CD8-positive, alpha-beta memory T cell (primary cell): ENCODE data around the gene F2R. TPM values are rescaled to one million over a fixed set of nuclear protein-coding genes. Genes with fewer than 3 reads are reported as not detected.
"Not testable (repeated sequence)": the region's sequence is repeated elsewhere in the genome, so short reads cannot be mapped to it uniquely, and the experiment has no call there.

Experiments used
- CTCF ChIA-PET: fragments of 350-600 bp; sonication (Branson Sonifier 250); formaldehyde crosslinking; loops from one replicate; lab custom pipeline; 2021; ENCODE audit warnings: antibody characterized with exemption; lab: Charles Lee
- POLR2A ChIA-PET: fragments of 350-600 bp; sonication (Branson Sonifier 250); formaldehyde crosslinking; loops from one replicate; lab custom pipeline; 2021; ENCODE audit warnings: antibody characterized with exemption; lab: Charles Lee
- DNase-seq, 5 donors: peaks; one replicate each; pipeline versions ENCODE4 v3.0.0 to v3.0.0-alpha.2; 2020 to 2022; ENCODE audit warnings: mixed read lengths in 1 of 5
- H3K27ac ChIP-seq: one replicate; pipeline ENCODE4 v1.7.0; 2013; ENCODE audit warnings: low read depth, mild to moderate bottlenecking, low read length, moderate library complexity
- H3K27me3 ChIP-seq: 2 replicates; pipeline ENCODE4 v1.7.0; 2013; ENCODE audit warnings: low read length, mild to moderate bottlenecking; ENCODE audit not compliant: insufficient read depth, poor library complexity, severe bottlenecking
- H3K36me3 ChIP-seq: 2 replicates; pipeline ENCODE4 v1.7.0; 2013; ENCODE audit warnings: mild to moderate bottlenecking, low read length, moderate library complexity; ENCODE audit not compliant: insufficient read depth
- H3K4me1 ChIP-seq: 2 replicates; pipeline ENCODE4 v1.7.0; 2013; ENCODE audit warnings: mild to moderate bottlenecking, low read length, moderate library complexity; ENCODE audit not compliant: insufficient read depth
- H3K4me3 ChIP-seq: 2 replicates; pipeline ENCODE4 v1.7.0; 2013; ENCODE audit warnings: mild to moderate bottlenecking, low read length
- H3K9me3 ChIP-seq: 2 replicates; pipeline ENCODE4 v1.7.0; 2013; ENCODE audit warnings: mild to moderate bottlenecking, low read length
- H3K27ac Mint-ChIP-seq, 8 donors: one replicate each; pipeline ENCODE4 v1.8.0; 2020 to 2021; ENCODE audit warnings: mixed read lengths in 8 of 8, mild to moderate bottlenecking in 6 of 8, inconsistent platforms in 3 of 8, moderate library complexity in 3 of 8
- H3K27me3 Mint-ChIP-seq, 2 donors: one replicate each; pipeline ENCODE4 v1.8.0; 2020 to 2021; ENCODE audit warnings: mixed read lengths in 2 of 2, mild to moderate bottlenecking in 1 of 2, moderate library complexity in 1 of 2
- H3K36me3 Mint-ChIP-seq, 3 donors: one replicate each; pipeline ENCODE4 v1.8.0; 2020 to 2021; ENCODE audit warnings: mixed read lengths in 3 of 3, inconsistent platforms in 1 of 3, mild to moderate bottlenecking in 1 of 3
- H3K4me1 Mint-ChIP-seq, 3 donors: one replicate each; pipeline ENCODE4 v1.8.0; 2020 to 2021; ENCODE audit warnings: mixed read lengths in 3 of 3, inconsistent platforms in 1 of 3, mild to moderate bottlenecking in 1 of 3
- H3K4me3 Mint-ChIP-seq, 7 donors: one replicate each; pipeline ENCODE4 v1.8.0; 2020 to 2021; ENCODE audit warnings: mixed read lengths in 7 of 7, mild to moderate bottlenecking in 6 of 7, moderate library complexity in 4 of 7, inconsistent platforms in 2 of 7
- H3K9me3 Mint-ChIP-seq, 5 donors: one replicate each; pipeline ENCODE4 v1.8.0; 2020 to 2022; ENCODE audit warnings: mixed read lengths in 5 of 5, mild to moderate bottlenecking in 3 of 5, moderate library complexity in 2 of 5, inconsistent platforms in 1 of 5
- polyA plus RNA-seq: library from polyadenylated mRNA; unstranded; fragments of 300-500 nt; fragmentation: Illumina TruSeq; gene quantifications from one replicate; pipeline ENCODE4 v1.2.3, GENCODE V29; 2021
- total RNA-seq, 2 experiments: library from RNA; stranded (reverse); gene quantifications; one replicate each; pipeline ENCODE4 v1.2.3, GENCODE V29; 2021

The F2R gene
- total and polyA plus RNA-seq, 3 experiments from 2014 or later: 26.6 to 46.5 (median 27.4) TPM

DNA sequence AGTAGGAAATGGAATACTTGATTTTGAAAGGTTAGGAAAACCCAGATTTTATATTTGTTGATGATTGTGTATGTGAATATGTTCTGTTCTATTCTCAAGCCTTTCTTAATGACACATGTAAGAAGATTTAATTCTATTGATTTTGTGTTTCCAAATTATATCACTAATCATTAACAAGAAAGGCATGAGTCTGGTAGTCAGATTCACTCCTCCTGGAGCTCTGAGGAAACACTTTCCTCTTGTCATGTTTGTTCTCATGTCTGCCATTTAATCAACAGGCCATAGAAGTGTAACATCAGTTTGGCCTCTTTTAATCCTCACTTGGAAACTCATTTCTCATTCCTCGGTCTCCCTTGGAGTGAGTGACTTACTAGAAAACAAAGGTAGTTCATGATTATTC is 40.6 kb upstream of the F2R start:
- Mint-ChIP-seq H3K4me1 (peaks cover 7 to 16% (median 13%) of the 10 kb centered on the region in 3 donors), H3K9me3 (peaks cover 0 to 2% (median 0%) of the 10 kb centered on the region in 5 donors), H3K36me3 (peaks cover 15 to 93% (median 46%) of the 10 kb centered on the region in 3 donors), H3K4me3 (no peak overlapping the region), H3K27ac (no peak overlapping the region), H3K27me3 (no peaks in the 10 kb centered on the region)
- Histone ChIP-seq H3K9me3 (no peaks in the 10 kb centered on the region), H3K27me3 (no peaks in the 10 kb centered on the region), H3K36me3 (peaks cover 29% of the 10 kb centered on the region), H3K4me1 (no peaks in the 10 kb centered on the region), H3K27ac (no peak overlapping the region), H3K4me3 (no peak overlapping the region)
- ChIA-PET POLR2A (no interaction called here), CTCF (no interaction called here)
- DNase-seq: no peak

DNA sequence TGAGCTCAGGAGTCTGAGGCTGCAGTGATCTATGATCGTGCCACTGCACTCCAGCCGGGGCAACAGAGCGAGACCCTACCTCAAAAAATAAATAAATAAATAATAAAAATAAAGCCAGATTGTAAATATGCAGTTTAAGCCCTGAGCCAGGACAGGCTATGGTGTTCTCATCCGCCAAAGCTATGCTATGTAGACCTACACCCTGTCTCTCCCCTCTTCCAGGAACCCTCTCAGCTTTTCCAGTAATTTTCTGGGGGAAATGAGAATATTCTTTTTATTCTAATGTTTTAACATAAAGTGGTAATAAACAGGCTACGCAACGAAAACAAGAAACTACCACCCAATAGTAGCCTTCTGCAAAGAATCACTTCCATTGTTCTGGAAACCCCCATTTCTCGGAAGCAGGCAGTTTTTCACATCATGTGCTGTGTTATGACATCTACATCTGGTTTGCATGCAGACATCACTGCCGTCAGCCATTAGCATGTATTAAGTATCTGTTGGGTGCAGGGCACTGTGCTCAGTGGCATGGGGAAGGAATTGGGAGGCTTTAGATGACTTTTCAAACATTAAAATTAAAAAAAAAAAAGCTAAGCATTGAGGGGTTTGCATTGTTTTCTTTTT is 38.0 kb upstream of the F2R start:
- CTCF ChIA-PET: interaction anchor here (0.5 to 1.2 kb wide), 3 partner anchors 15 to 1148 kb away, joined by 3 read pairs; no protein-coding TSS in a partner anchor
- peaks cover 16 to 84% (median 40%) of the 10 kb centered on the region in 3 donors for H3K36me3 Mint-ChIP-seq

DNA sequence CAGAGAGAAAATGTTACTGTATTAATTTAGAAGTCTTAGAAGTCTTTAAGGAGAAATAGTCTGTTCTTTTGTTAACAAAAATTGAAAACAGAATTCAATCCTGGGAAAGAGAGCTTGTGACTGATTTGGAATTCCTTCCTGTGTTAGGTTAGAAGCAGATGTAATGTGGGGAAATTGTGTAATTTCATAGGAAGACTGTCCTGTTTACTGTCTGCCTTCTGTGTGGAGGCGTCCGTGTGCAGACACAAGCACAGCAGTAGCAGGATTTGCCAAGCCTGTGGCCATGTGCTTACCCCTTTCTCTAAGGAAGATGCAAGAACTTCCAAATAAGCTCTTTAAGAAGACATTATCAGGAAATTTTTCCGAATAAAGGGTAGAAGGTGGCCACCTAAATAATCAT is 36.7 kb upstream of the F2R start:
- no peak for DNase-seq
- Mint-ChIP-seq H3K27me3 (no peaks in the 10 kb centered on the region), H3K36me3 (peaks cover 17 to 82% (median 39%) of the 10 kb centered on the region in 3 donors), H3K27ac (peak overlapping the region in 3 of 8 donors; percentile 31 to 58 (median 38)), H3K4me3 (no peak overlapping the region), H3K9me3 (no peaks in the 10 kb centered on the region), H3K4me1 (peaks cover 10 to 23% (median 20%) of the 10 kb centered on the region in 3 donors)
- H3K4me1 ChIP-seq: no peaks in the 10 kb centered on the region
- CTCF ChIA-PET: interaction anchor here (1.2 kb wide), 2 partner anchors 12 to 96 kb away, joined by 3 read pairs; no protein-coding TSS in a partner anchor
- no peaks in the 10 kb centered on the region for H3K9me3 ChIP-seq
- H3K27me3 ChIP-seq: no peaks in the 10 kb centered on the region
- POLR2A ChIA-PET: interaction anchor here (0.6 kb wide), 1 partner anchor 9 kb away, joined by 3 read pairs; no protein-coding TSS in a partner anchor
- no peak overlapping the region for H3K4me3 ChIP-seq
- H3K36me3 ChIP-seq: peaks cover 26% of the 10 kb centered on the region
- no peak overlapping the region for H3K27ac ChIP-seq

More for the DNA sequence above, 38.0 kb upstream of the F2R start:
- peaks cover 9 to 23% (median 20%) of the 10 kb centered on the region in 3 donors for H3K4me1 Mint-ChIP-seq
- H3K36me3 ChIP-seq: peaks cover 25% of the 10 kb centered on the region
- no peaks in the 10 kb centered on the region for H3K27me3 ChIP-seq
- H3K27ac Mint-ChIP-seq: peak overlapping the region in 2 of 8 donors; percentile 13 to 60
- POLR2A ChIA-PET: no interaction called here
- no peaks in the 10 kb centered on the region for H3K9me3 Mint-ChIP-seq
- H3K4me1 ChIP-seq: no peaks in the 10 kb centered on the region
- no peak for DNase-seq
- H3K27ac ChIP-seq: no peak overlapping the region
- no peaks in the 10 kb centered on the region for H3K27me3 Mint-ChIP-seq
- no peak overlapping the region for H3K4me3 ChIP-seq
- H3K4me3 Mint-ChIP-seq: no peak overlapping the region
- H3K9me3 ChIP-seq: no peaks in the 10 kb centered on the region

DNA sequence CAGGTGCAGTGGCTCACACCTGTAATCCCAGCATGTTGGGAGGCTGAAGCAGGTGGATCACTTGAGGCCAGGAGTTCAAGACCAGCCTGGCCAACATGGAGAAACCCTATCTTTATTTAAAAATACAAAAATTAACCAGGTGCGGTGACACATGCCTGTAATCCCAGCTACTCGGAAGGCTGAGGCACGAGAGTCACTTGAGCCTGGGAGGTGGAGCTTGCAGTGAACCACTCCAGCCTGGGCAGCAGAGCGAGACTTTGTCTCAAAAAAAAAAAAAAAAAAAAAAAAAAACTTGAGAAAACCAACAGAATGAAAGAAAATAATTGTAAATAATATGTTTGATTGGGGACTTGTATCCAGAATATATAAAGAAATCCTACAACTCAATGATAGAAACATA is 35.1 kb upstream of the F2R start:
- H3K9me3 Mint-ChIP-seq, H3K4me3 ChIP-seq, H3K4me1 ChIP-seq, H3K27me3 ChIP-seq, DNase-seq, H3K9me3 ChIP-seq, H3K4me3 Mint-ChIP-seq, H3K27ac ChIP-seq, POLR2A ChIA-PET, H3K27ac Mint-ChIP-seq, H3K27me3 Mint-ChIP-seq: not testable (repeated sequence)
- H3K36me3 ChIP-seq: peaks cover 20% of the 10 kb centered on the region
- CTCF ChIA-PET: interaction anchor here (2.3 kb wide), 1 partner anchor 94 kb away, joined by 7 read pairs; no protein-coding TSS in a partner anchor
- Mint-ChIP-seq H3K4me1 (peaks cover 15 to 23% (median 20%) of the 10 kb centered on the region in 3 donors), H3K36me3 (peaks cover 20 to 80% (median 40%) of the 10 kb centered on the region in 3 donors)

DNA sequence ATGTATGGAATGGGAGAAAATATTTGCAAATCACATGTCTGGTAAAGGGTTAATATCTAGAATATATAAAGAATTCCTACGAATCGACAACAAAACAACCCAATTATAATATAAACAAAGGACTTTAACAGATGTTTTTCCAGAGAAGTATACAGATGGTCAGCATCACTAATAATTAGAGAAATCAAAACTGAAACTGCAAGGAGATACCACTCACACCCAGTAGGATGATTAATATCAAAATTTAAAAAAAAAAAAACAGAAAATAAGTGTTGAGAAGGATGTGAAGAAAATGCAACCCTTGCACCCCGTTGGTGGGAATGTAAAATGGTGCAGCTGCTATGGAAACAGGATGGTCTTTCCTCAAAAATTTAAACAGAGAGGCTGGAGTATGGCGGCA is 34.6 kb upstream of the F2R start:
- Mint-ChIP-seq H3K4me1 (peaks cover 15 to 23% (median 20%) of the 10 kb centered on the region in 3 donors), H3K27me3 (no peaks in the 10 kb centered on the region)
- POLR2A ChIA-PET: no interaction called here

DNA sequence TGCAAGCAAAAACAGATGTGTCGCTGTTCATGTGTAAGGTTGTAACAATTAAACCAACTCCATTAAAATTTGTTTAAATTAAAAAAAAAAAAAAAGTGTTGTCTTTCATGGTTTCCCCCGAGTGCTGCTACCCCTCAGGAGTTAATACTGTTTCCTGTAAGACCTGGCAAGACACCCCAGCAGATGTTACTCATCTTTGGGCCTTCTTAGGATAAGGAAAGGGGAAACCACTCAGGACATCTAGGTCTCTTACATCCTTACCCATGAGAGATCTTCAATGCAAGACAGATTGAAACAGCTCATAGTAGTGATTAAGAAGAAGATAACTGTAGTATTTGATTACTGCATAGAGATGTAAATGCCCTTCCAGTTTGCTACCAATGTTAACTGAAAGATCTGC is 33.5 kb upstream of the F2R start:
- Histone ChIP-seq H3K36me3 (peaks cover 19% of the 10 kb centered on the region), H3K27me3 (no peaks in the 10 kb centered on the region), H3K4me3 (no peak overlapping the region), H3K9me3 (no peaks in the 10 kb centered on the region), H3K27ac (no peak overlapping the region), H3K4me1 (no peaks in the 10 kb centered on the region)
- no peak overlapping the region for H3K4me3 Mint-ChIP-seq
- H3K27ac Mint-ChIP-seq: peak overlapping the region in 2 of 8 donors; percentile 4 to 40
- no peaks in the 10 kb centered on the region for H3K27me3 Mint-ChIP-seq
- no peaks in the 10 kb centered on the region for H3K9me3 Mint-ChIP-seq
- H3K36me3 Mint-ChIP-seq: peaks cover 13 to 80% (median 30%) of the 10 kb centered on the region in 3 donors
- ChIA-PET CTCF (interaction anchor here (2.3 kb wide), 1 partner anchor 92 kb away, joined by 7 read pairs; no protein-coding TSS in a partner anchor), POLR2A (interaction anchor here (0.7 kb wide), 1 partner anchor 11 kb away, joined by 5 read pairs; no protein-coding TSS in a partner anchor)
- H3K4me1 Mint-ChIP-seq: peaks cover 15 to 23% (median 20%) of the 10 kb centered on the region in 3 donors
- DNase-seq: no peak

More for the DNA sequence above, 34.6 kb upstream of the F2R start:
- H3K4me1 ChIP-seq: no peaks in the 10 kb centered on the region
- no peak overlapping the region for H3K27ac ChIP-seq
- H3K4me3 ChIP-seq: no peak overlapping the region
- CTCF ChIA-PET: interaction anchor here (2.3 kb wide), 1 partner anchor 93 kb away, joined by 7 read pairs; no protein-coding TSS in a partner anchor
- Mint-ChIP-seq H3K27ac (peak overlapping the region in 6 of 8 donors; percentile 25 to 55 (median 43)), H3K9me3 (no peaks in the 10 kb centered on the region), H3K4me3 (peak overlapping the region in 1 of 7 donors; percentile 7), H3K36me3 (peaks cover 16 to 80% (median 38%) of the 10 kb centered on the region in 3 donors)
- peaks cover 20% of the 10 kb centered on the region for H3K36me3 ChIP-seq
- no peaks in the 10 kb centered on the region for H3K27me3 ChIP-seq
- DNase-seq: no peak
- H3K9me3 ChIP-seq: no peaks in the 10 kb centered on the region

DNA sequence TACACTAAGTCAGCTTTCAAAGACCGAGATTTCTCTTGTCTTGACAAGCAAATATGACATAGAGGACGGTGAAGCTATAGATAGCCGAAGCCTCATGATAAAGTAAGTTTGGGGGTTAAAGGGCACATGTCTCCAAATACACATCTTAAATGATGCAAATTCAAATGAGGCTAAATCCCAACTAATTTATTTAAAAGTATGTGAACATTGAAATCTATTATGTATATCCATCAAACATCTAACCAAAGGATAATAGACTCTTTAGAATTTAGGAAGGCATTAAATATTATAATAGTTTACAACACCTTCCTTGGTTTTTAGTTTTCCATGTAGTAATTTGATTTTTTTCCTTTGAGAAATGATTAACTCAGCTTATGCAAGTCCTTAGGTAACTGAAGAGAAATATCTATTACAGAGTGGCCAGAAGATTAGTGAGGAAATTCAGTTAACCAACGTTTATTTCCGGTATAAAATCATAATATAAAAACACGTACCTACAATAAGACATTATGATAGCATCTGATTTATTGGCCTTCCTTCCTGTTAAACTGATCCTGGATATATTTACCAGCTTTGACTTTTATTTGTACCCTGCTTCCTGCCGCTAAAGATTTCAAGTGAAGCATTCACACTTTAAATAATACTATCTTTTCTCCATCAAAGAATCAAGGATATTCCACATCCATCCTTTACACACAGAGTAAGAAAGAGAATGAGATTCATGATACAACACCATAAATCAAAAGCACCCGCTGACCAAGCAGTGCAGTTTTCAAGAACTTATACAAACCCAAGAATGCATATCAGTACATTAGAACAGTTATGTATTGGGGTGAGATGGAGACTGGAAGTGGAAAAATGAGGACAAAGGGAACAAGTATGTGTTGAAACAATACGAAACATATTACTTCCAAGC is 31.9 kb upstream of the F2R start:
- Mint-ChIP-seq H3K4me3 (no peak overlapping the region), H3K27ac (peak overlapping the region in 3 of 8 donors; percentile 4 to 42 (median 27)), H3K9me3 (no peaks in the 10 kb centered on the region), H3K4me1 (peaks cover 15 to 21% (median 19%) of the 10 kb centered on the region in 3 donors), H3K27me3 (no peaks in the 10 kb centered on the region), H3K36me3 (peaks cover 13 to 75% (median 30%) of the 10 kb centered on the region in 3 donors)
- ChIA-PET POLR2A (interaction anchor here (1.0 kb wide), 1 partner anchor 10 kb away, joined by 3 read pairs; no protein-coding TSS in a partner anchor), CTCF (interaction anchor here (2.1 kb wide), 1 partner anchor 91 kb away, joined by 9 read pairs; no protein-coding TSS in a partner anchor)
- Histone ChIP-seq H3K4me3 (no peak overlapping the region), H3K27me3 (no peaks in the 10 kb centered on the region), H3K27ac (no peak overlapping the region), H3K9me3 (no peaks in the 10 kb centered on the region), H3K36me3 (peaks cover 20% of the 10 kb centered on the region), H3K4me1 (no peaks in the 10 kb centered on the region)
- no peak for DNase-seq
